BLaER1 (cell line): Measurements from ENCODE around the gene CYTL1.

ENCODE experiments used
- H3K27ac ChIP-seq: shearing (Covaris generic); formaldehyde crosslinking; 2 replicates; pipeline ENCODE4 v1.8.1; 2022
- H3K27me3 ChIP-seq: shearing (Covaris generic); formaldehyde crosslinking; 2 replicates; pipeline ENCODE4 v1.8.1; 2022
- H3K36me3 ChIP-seq: shearing (Covaris generic); formaldehyde crosslinking; 2 replicates; pipeline ENCODE4 v1.8.1; 2022
- H3K4me1 ChIP-seq: shearing (Covaris generic); formaldehyde crosslinking; 2 replicates; pipeline ENCODE4 v1.8.1; 2022
- H3K4me2 ChIP-seq: shearing (Covaris generic); formaldehyde crosslinking; 2 replicates; pipeline ENCODE4 v1.8.1; 2022
- H3K4me3 ChIP-seq: shearing (Covaris generic); formaldehyde crosslinking; 2 replicates; pipeline ENCODE4 v1.8.1; 2022
- H3K9ac ChIP-seq: shearing (Covaris generic); formaldehyde crosslinking; 2 replicates; pipeline ENCODE4 v1.8.1; 2022
- H3K9me3 ChIP-seq: shearing (Covaris generic); formaldehyde crosslinking; 2 replicates; pipeline ENCODE4 v1.8.1; 2022
- H4K20me1 ChIP-seq: shearing (Covaris generic); formaldehyde crosslinking; 2 replicates; pipeline ENCODE4 v1.8.1; 2022
- Cebpa-rat ChIP-seq: shearing (Covaris generic); IDR thresholded peaks from 2 replicates; pipeline ENCODE4 v1.8.1; 2022

The CYTL1 gene

GRCh38 chr4:4990857-4991540, 28.3 kb downstream of the CYTL1 start:
- H3K9me3 ChIP-seq = no peaks in the 10 kb centered on the region
- H4K20me1 ChIP-seq = no peaks in the 10 kb centered on the region
- H3K27ac ChIP-seq = no peak overlapping the region
- no peak for TF ChIP-seq Cebpa-rat
- H3K4me2 ChIP-seq = no peak overlapping the region
- no peak overlapping the region for H3K9ac ChIP-seq
- H3K4me1 ChIP-seq = peaks cover 13% of the 10 kb centered on the region
- H3K27me3 ChIP-seq = no peaks in the 10 kb centered on the region
- no peak overlapping the region for H3K4me3 ChIP-seq
- H3K36me3 ChIP-seq = no peaks in the 10 kb centered on the region

DNA sequence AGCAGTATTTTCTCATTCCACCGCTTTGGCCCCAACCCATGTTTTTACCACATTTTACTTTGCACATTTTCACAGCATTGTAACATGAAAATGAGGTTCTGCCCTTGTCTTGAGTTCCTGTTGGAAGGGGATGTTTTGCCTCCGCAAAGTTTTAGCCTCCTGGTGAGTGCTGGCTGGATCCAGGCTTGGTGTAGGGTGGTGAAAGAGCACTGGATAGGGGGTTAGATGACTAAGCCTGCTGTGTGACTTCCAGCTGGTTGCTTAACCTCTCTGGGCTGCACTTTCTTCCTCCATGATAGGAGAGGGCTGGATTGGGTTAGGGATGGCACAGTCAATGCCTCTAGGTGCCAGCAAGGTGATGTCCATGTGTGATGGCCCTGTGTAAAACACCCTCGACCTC, 28.9 kb downstream of the CYTL1 start:
- no peaks in the 10 kb centered on the region for H3K36me3 ChIP-seq

DNA sequence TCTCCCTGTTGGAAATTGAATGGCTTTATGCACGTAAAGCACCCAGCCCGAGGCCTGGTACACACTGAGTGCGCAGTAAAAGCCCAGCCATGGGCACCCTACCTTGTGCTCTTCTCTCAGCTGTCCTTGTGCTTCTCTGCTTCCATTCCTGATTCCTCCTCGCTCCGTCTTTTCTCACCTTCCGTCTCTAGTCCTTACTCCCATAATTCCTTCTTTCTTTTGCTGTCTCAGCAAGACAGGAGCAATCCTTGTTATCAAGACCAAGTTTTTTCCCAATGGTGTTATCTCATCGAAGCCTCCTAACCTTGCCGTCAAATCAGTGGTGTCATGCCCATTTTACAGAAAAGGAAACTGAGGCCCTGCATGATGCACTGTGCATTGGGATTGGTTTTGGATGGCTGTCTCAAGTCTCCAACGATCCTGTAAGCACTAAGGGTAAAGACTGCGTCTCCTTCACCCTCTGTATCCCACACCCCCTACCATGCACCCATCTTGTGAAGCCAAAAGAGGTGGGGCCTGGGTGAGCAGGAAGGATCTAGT, 30.1 kb downstream of the CYTL1 start:
- Histone ChIP-seq H3K27ac (no peak overlapping the region), H3K36me3 (no peaks in the 10 kb centered on the region), H3K9ac (no peak overlapping the region), H3K9me3 (no peaks in the 10 kb centered on the region), H3K4me2 (no peak overlapping the region), H3K27me3 (no peaks in the 10 kb centered on the region), H3K4me3 (no peak overlapping the region), H4K20me1 (no peaks in the 10 kb centered on the region), H3K4me1 (no peaks in the 10 kb centered on the region)
- TF ChIP-seq Cebpa-rat = no peak

More for the DNA sequence above, 28.9 kb downstream of the CYTL1 start:
- Histone ChIP-seq H3K9me3 (no peaks in the 10 kb centered on the region), H3K4me3 (no peak overlapping the region), H4K20me1 (no peaks in the 10 kb centered on the region), H3K9ac (no peak overlapping the region), H3K4me1 (peaks cover 9% of the 10 kb centered on the region), H3K27me3 (no peaks in the 10 kb centered on the region), H3K4me2 (no peak overlapping the region), H3K27ac (no peak overlapping the region)
- no peak for TF ChIP-seq Cebpa-rat

- no peak overlapping the region for H3K9ac ChIP-seq
- H3K4me2 ChIP-seq = no peak overlapping the region
- no peaks in the 10 kb centered on the region for H3K4me1 ChIP-seq
- no peak for TF ChIP-seq Cebpa-rat
- H3K27ac ChIP-seq = no peak overlapping the region
- no peak overlapping the region for H3K4me3 ChIP-seq
- H4K20me1 ChIP-seq = no peaks in the 10 kb centered on the region
- H3K9me3 ChIP-seq = no peaks in the 10 kb centered on the region
- H3K36me3 ChIP-seq = no peaks in the 10 kb centered on the region
- H3K27me3 ChIP-seq = no peaks in the 10 kb centered on the region
Observed at GRCh38 chr4:4987656-4988055, 31.6 kb downstream of the CYTL1 start.

- Histone ChIP-seq H3K36me3 (no peaks in the 10 kb centered on the region), H3K9me3 (no peaks in the 10 kb centered on the region), H3K27me3 (no peaks in the 10 kb centered on the region), H3K9ac (no peak overlapping the region), H3K4me2 (no peak overlapping the region), H3K4me3 (no peak overlapping the region), H3K4me1 (no peaks in the 10 kb centered on the region), H3K27ac (no peak overlapping the region), H4K20me1 (no peaks in the 10 kb centered on the region)
- no peak for TF ChIP-seq Cebpa-rat
Observed at GRCh38 chr4:4986841-4987240, 32.4 kb downstream of the CYTL1 start.

- no peak overlapping the region for H3K9ac ChIP-seq
- H4K20me1 ChIP-seq = no peaks in the 10 kb centered on the region
- no peak overlapping the region for H3K4me3 ChIP-seq
- no peak overlapping the region for H3K27ac ChIP-seq
- H3K27me3 ChIP-seq = no peaks in the 10 kb centered on the region
- H3K4me1 ChIP-seq = no peaks in the 10 kb centered on the region
- no peaks in the 10 kb centered on the region for H3K9me3 ChIP-seq
- TF ChIP-seq Cebpa-rat = no peak
- no peaks in the 10 kb centered on the region for H3K36me3 ChIP-seq
- H3K4me2 ChIP-seq = no peak overlapping the region
Observed at GRCh38 chr4:4985844-4986243, 33.4 kb downstream of the CYTL1 start.

DNA sequence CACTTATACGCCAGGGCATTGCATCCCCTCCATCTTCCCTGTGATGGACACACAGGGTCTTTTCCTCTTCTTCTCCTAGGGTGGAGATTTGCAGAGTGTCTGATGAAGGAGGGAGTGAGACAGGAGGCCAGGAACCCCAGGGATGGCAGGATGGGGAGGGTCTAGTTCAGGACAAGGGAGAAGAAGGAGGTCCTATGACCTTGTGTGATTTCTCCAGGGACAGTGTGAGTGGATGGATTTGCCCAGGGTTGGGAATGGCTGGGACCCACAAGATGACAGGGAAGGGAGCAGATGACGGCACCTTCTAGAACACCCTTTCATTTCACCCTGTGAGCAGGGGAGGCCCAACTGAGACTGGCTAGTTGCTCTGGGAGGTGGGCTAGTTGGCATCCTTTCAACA, 34.2 kb downstream of the CYTL1 start:
- Histone ChIP-seq H3K27ac (no peak overlapping the region), H3K4me1 (no peaks in the 10 kb centered on the region), H3K9ac (no peak overlapping the region), H4K20me1 (no peaks in the 10 kb centered on the region), H3K27me3 (no peaks in the 10 kb centered on the region), H3K4me2 (no peak overlapping the region), H3K9me3 (no peaks in the 10 kb centered on the region), H3K4me3 (no peak overlapping the region), H3K36me3 (no peaks in the 10 kb centered on the region)
- no peak for TF ChIP-seq Cebpa-rat

DNA sequence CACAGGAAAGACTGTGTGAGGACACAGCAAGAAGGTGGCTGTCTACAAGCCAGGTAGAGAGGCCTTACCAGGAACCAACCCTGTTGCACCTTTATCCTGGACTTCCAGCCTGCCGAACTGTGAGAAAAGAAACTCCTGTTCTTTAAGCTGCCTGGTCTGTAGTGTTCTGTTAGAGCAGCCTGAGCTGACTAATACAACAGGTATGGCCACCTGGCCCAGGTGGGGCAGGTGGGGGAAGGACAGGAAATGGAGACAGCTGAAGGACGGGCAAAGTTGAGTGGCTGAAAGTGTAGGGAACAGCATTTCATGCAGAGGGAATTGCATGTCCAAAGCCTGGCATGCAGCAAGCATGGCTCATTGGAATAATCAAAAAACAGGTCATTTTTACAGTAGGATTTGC, 35.1 kb downstream of the CYTL1 start:
- Histone ChIP-seq H3K9me3 (0 out of 2 replicates have a peak, but pooled peaks cover 4% of the 10 kb centered on the region), H3K9ac (no peak overlapping the region), H3K27ac (no peak overlapping the region), H3K4me3 (no peak overlapping the region), H3K4me2 (no peak overlapping the region), H3K4me1 (no peaks in the 10 kb centered on the region), H3K36me3 (no peaks in the 10 kb centered on the region), H4K20me1 (no peaks in the 10 kb centered on the region), H3K27me3 (no peaks in the 10 kb centered on the region)
- TF ChIP-seq Cebpa-rat = no peak

DNA sequence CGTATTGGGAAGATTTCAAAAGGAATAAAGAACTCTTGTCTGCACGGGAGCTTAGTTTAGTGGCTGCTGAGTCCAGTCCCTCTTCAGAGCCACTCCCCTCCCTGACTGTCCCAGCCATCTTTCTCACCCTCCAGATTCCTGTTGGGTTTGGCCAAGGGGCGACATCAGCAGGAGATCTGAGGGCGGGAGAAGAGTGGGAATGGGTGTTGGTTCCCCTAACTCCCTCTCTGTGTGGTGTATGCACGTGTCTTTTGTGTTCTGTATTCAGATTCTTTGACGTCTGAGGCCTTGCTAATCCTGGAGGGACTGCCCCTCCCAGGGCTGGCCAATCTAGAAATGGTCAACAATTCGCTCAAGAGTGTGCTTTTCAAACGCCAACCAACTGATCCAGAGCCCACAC, 37.4 kb downstream of the CYTL1 start:
- Histone ChIP-seq H4K20me1 (no peaks in the 10 kb centered on the region), H3K9me3 (peaks cover 23% of the 10 kb centered on the region), H3K36me3 (no peaks in the 10 kb centered on the region), H3K9ac (no peak overlapping the region), H3K4me2 (no peak overlapping the region), H3K27me3 (no peaks in the 10 kb centered on the region), H3K4me1 (no peaks in the 10 kb centered on the region), H3K27ac (no peak overlapping the region), H3K4me3 (no peak overlapping the region)
- TF ChIP-seq Cebpa-rat = no peak

DNA sequence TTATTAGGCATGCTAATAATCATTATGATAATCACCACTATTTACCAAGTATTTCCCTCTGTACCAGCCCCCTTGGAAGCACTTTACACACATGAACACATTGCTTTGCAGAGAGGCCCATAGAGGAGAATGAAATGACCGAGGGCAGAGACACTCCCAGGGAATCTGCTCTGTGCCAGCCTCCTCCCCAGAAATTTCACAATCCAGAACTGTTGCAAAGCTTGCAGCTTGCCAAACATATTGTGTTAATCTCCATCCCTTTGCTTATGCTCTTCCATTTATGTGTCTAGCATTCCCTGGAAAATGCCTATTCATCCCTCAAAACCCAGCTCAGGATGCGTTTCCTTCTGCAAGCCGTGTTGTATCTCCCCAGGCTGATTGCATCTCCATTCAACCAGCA, 37.8 kb downstream of the CYTL1 start:
- H3K27ac ChIP-seq = no peak overlapping the region
- no peak overlapping the region for H3K4me3 ChIP-seq
- no peaks in the 10 kb centered on the region for H4K20me1 ChIP-seq
- no peaks in the 10 kb centered on the region for H3K27me3 ChIP-seq
- peaks cover 24% of the 10 kb centered on the region for H3K9me3 ChIP-seq
- no peak for TF ChIP-seq Cebpa-rat
- no peaks in the 10 kb centered on the region for H3K36me3 ChIP-seq
- no peak overlapping the region for H3K4me2 ChIP-seq
- no peaks in the 10 kb centered on the region for H3K4me1 ChIP-seq
- no peak overlapping the region for H3K9ac ChIP-seq
